ENCODE data around the gene CTRB1. TPM values are rescaled to one million over a fixed set of nuclear protein-coding genes. Genes with fewer than 3 reads are reported as not detected.

Gene CTRB1
- total RNA-seq, 1 donor from 2014 or later, result not detected

DNA sequence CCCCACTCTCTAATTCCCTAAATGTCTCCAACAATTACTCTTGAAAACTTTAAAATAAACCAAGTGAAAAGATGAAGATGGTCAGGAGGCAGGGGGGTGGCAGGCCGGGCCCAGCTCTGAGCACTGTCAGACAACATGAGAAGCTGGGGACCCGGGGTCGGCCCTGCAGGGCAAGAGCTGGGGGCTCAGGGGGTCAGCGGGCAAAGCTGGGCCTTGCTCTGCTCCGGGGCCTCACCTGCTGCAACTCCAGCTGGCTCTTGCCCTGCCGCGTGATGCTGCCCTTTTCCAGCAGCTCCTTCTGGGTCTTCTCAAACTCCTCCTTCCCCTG lies 14.8 kb downstream of the CTRB1 start:
- Histone ChIP-seq H3K4me1 (peaks cover 24 to 33% of the 10 kb centered on the region in 2 donors), H3K27ac (peak overlapping the region; percentile 55 to 94), H3K36me3 (peaks cover 60 to 72% of the 10 kb centered on the region in 2 donors), H3K27me3 (no peaks in the 10 kb centered on the region), H3K9me3 (no peaks in the 10 kb centered on the region), H3K4me3 (no peak overlapping the region)
- DNase-seq (ENCODE audit: low spot score in 2 of 2), result peak in 1 of 2 donors; percentile 68
- TF ChIP-seq, protein P1, sequence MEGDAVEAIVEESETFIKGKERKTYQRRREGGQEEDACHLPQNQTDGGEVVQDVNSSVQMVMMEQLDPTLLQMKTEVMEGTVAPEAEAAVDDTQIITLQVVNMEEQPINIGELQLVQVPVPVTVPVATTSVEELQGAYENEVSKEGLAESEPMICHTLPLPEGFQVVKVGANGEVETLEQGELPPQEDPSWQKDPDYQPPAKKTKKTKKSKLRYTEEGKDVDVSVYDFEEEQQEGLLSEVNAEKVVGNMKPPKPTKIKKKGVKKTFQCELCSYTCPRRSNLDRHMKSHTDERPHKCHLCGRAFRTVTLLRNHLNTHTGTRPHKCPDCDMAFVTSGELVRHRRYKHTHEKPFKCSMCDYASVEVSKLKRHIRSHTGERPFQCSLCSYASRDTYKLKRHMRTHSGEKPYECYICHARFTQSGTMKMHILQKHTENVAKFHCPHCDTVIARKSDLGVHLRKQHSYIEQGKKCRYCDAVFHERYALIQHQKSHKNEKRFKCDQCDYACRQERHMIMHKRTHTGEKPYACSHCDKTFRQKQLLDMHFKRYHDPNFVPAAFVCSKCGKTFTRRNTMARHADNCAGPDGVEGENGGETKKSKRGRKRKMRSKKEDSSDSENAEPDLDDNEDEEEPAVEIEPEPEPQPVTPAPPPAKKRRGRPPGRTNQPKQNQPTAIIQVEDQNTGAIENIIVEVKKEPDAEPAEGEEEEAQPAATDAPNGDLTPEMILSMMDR (IDR thresholded peaks at IDR 0.05), result no peak
- intact Hi-C loops (cut with DNase I), result no loop called here

DNA sequence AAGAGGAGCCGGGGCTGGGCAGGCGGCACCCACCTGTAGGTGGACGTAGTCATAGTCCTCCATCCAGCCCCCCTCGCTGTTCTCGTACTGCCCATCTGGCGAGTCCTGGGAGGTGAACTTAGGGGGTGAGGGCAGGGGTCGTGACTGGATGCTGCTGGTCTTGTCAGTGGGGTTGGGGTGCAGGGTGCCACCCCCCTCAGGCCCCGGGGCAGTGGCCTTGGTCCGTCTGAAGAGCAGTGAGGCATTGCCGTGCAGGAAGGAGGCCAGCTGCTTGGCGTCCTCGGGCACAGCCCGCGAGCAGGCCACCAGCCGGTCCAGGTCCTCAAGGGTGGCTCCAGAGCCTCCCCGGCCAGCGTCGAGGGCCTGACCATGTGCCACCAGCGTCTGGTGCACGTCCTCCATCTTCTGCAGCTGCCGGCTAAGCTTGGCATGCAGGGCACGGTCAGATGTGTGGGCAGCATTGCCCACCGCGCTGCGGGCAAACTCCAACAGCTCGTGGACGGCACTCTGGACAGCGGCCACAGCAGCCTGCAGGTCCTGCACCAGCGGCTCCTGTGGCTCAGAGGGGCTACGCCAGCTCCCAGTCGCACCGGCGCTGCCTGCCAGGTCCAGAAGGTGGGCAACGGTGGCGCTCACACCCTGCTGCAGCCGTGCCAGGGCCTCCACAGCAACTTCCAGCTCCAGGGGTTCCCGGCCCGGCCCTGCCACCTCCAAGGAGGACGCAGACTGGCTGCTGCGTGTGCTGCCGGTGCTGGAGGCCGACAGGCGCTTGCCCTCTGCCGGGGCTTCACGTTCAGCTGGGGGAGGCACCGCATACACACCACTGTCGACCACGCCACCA lies 16.3 kb downstream of the CTRB1 start:
- no peaks in the 10 kb centered on the region for H3K27me3 ChIP-seq
- H3K27ac ChIP-seq, result peak overlapping the region; percentile 55 to 94
- H3K9me3 ChIP-seq, result no peaks in the 10 kb centered on the region
- intact Hi-C loops (cut with DNase I), result loop anchor here (1.0 kb wide), 2 partner anchors 150 to 167 kb away; no protein-coding TSS in a partner anchor
- TF ChIP-seq, protein P1 (IDR thresholded peaks at IDR 0.05), result no peak
- peaks cover 49 to 57% of the 10 kb centered on the region in 2 donors for H3K36me3 ChIP-seq
- H3K4me1 ChIP-seq, result peaks cover 30 to 48% of the 10 kb centered on the region in 2 donors
- H3K4me3 ChIP-seq, result no peak overlapping the region
- DNase-seq (ENCODE audit: low spot score in 2 of 2), result peak in 1 of 2 donors; percentile 66

GRCh38 chr16:75235721-75236193 lies 17.0 kb downstream of the CTRB1 start:
- intact Hi-C loops (cut with DNase I), result no loop called here

GRCh38 chr16:75236232-75236631 lies 17.4 kb downstream of the CTRB1 start:
- Histone ChIP-seq H3K9me3 (no peaks in the 10 kb centered on the region), H3K4me3 (no peak overlapping the region), H3K36me3 (peaks cover 51 to 64% of the 10 kb centered on the region in 2 donors), H3K27me3 (no peaks in the 10 kb centered on the region), H3K27ac (peak overlapping the region in 1 of 2 donors; percentile 94), H3K4me1 (peaks cover 30 to 59% of the 10 kb centered on the region in 2 donors)
- intact Hi-C loops (cut with DNase I), result no loop called here
- DNase-seq (ENCODE audit: low spot score in 2 of 2), result no peak
- TF ChIP-seq, protein P1 (IDR thresholded peaks at IDR 0.05), result no peak

More at GRCh38 chr16:75235721-75236193, 17.0 kb downstream of the CTRB1 start:
- Histone ChIP-seq H3K9me3 (no peaks in the 10 kb centered on the region), H3K27ac (peak overlapping the region; percentile 55 to 94), H3K4me3 (no peak overlapping the region), H3K4me1 (peaks cover 30 to 55% of the 10 kb centered on the region in 2 donors), H3K27me3 (no peaks in the 10 kb centered on the region), H3K36me3 (peaks cover 51 to 61% of the 10 kb centered on the region in 2 donors)
- no peak for DNase-seq (ENCODE audit: low spot score in 2 of 2)
- TF ChIP-seq, protein P1 (IDR thresholded peaks at IDR 0.05), result no peak

DNA sequence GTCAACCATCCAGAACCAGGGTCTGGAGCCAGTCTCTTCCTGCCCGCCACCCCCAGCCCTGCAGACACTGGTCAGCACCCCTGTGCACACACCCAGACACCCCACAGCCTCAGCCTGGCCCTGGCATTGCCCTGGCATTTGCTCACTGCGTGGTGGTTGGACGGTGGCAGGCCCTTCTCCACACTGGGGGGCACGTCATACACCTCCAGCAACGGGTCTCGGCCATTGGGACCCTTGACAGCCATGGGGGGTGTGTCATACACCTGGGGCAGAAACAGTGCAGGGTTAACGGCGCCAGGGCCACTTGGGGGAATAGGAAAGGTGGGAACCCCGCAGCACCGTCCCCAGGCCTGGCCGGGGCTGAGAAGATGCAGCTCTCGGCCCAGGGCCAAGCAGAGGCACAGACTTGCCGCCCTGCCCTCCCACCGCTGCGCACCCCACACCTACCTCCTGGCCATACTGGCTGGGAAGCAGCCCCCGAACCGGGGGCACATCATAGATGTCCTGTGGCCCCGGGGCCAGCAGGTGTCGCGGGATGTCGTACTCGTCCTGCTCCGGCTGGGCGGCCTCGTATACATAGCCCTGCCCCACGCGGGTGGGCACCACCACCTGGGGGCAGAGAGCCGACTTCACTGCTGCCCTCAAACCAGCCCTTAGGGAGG lies 18.1 kb downstream of the CTRB1 start:
- Histone ChIP-seq H3K4me3 (no peak overlapping the region), H3K27me3 (no peaks in the 10 kb centered on the region), H3K36me3 (peaks cover 54 to 64% of the 10 kb centered on the region in 2 donors), H3K9me3 (no peaks in the 10 kb centered on the region), H3K27ac (peak overlapping the region; percentile 91 to 94), H3K4me1 (peaks cover 30 to 66% of the 10 kb centered on the region in 2 donors)
- intact Hi-C loops (cut with DNase I), result no loop called here
- TF ChIP-seq, protein P1 (IDR thresholded peaks at IDR 0.05), result no peak
- DNase-seq (ENCODE audit: low spot score in 2 of 2), result no peak

All from ascending aorta (tissue), 2 donors.